DMS53 treated with DMSO at 0.1 percent for 48 hours (cell line): ENCODE measurements around the gene GRB7.
A peak's percentile ranks its signal among the peaks of the same experiment; 100 is the strongest.
"Not testable (repeated sequence)": the region's sequence is repeated elsewhere in the genome, so short reads cannot be mapped to it uniquely, and the experiment has no call there.

ENCODE experiments used
- DNase-seq: peaks from one replicate; lab custom pipeline; 2025; ENCODE audit not compliant: unreplicated experiment; lab: John Stamatoyannopoulos, UW

The GRB7 gene

DNA sequence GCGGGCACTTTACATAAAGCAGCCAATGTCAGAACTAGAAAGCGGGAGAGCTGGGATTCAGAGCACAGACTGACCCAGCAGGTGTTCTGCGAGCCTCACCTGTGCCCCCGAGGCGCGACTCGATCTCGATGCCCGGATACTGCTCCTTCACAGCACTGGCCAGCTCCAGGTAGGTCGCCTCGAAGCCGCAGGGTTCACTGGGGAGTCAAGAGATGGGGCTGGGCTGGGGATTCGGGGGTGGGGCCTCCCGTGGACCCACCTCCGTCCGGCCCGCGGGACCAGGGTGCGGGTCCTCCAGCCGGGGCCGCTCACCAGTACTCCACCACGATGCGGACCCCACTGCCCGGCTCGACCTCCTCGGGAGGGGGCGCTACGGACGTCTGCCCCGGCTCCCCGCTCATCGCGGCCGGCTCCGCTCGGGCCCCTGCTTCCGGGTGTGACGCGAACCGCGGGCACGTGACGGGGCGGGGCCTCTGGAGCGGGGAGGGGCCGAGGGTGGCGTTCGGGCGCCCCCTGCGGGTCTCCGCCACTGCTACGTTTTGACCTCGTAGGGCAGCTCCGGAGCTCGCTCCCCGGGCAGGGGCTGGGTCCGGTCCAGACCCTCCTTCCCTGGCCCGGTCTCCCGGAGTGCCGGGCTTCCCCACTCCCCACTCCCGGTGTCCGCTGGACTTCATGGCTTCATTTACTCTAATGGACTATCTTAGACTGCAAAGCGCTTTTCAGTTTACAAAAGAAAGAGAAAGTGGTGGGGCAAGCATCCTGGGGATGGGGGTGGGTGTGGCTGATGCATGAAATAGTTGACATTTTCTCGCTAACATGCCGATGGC, 7.4 kb upstream of the GRB7 start, which contains the start of gene MIEN1:
TSS of gene MIEN1 (minus strand) at position 438 of the 827 bp plus-strand sequence. CDS start at position 401, 37 bp downstream.
- DNase-seq = peak; percentile 53

GRCh38 chr17:39732586-39732985, 5.2 kb upstream of the GRB7 start:
- DNase-seq = no peak

DNA sequence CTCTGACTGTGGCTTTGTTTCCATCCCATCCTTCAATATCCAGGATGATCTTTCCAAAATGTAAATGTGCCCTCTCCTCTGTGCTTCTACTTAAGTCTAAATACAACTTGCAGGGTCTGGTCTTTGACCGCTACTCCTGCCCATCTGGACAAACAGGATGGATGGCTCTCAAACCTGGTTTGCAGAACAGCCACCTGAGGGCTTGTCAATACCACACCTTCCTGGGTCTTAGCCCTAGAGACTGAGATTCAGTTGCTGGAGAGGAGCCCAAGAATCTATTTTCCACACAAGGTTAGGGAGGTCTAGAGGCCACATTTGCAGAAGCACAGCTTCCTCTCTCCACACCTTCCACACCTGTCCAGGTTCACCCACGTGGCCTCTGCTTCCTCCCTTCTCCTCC, 1.9 kb upstream of the GRB7 start:
- no peak for DNase-seq

- DNase-seq = no peak
Observed at GRCh38 chr17:39736319-39737165, 1.2 kb upstream of the GRB7 start.

DNA sequence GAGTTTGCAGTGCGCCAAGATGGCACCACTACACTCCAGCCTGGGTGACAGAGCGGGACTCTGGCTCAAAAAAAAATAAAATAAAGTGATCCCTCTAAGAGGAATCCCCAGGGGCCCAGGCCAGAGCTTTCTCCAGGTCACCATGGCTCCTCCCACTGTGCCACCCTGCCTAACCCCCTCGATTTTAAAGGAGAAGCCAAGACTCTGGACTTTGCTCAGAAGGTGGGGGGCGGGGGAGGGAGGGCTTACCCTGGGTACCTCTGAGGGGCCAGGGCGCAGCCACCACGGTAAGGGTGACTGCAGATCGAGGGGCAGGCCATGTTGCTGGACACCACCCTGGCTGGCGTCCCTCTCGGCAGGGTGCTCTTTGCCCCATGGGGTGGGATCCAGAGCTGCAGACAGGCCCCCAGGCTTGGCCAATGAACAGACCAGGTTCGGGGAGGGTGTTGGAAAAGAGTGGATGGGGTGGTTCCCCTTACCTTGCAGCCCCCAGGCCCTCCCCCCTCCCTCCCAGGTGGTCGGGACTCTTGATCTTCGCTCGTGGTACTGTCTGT, 455 bp upstream of the GRB7 start:
- no peak for DNase-seq

- DNase-seq = peak; percentile 23
Observed at GRCh38 chr17:39738568-39738901, 797 bp downstream of the GRB7 start.

DNA sequence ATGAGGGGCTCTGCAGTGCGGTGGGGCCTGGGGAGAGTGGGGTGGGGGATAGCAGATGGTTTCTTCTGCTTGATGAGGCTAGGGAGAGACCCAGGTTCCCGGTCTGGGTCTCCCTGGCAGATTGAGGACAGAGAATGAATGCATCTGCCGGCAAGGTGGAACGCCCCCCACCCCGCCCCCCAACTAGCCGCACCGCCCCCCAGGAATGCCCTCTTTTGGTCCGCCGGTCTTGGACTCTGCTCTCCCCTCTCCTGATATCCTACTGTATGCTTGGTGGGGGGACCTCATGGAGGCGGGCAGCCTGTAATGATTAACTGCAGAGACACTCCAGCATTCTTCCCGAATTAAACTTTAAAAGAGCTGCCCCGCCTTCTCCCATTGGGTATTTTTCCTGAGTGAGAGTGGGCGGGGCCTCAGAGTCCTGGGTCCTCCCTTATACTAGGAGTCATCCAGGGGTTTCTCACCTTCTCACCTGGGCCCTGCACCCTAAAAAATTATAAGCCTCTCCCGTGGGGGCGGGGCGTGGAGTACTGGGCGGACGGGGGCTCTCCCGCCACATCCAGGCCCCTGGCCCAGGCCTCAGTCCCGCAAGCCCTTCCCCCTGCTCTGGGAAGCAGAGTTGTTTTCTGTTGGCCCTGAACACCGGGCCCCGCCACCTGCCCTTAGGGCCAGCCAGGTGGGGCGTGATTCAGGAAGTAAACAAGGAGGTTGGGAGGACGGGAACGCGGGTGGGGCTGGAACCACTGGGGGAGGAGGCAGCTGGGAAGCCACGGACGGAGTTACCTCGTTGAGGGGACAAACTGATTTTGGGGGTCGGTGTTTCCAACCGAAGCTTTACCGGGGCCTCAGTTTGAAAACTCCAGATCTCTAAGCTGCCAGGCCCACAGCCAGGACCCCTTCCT, 1.5 kb downstream of the GRB7 start:
- peak; percentile 77 for DNase-seq

GRCh38 chr17:39739885-39740356, 2.2 kb downstream of the GRB7 start:
- DNase-seq = no peak

DNA sequence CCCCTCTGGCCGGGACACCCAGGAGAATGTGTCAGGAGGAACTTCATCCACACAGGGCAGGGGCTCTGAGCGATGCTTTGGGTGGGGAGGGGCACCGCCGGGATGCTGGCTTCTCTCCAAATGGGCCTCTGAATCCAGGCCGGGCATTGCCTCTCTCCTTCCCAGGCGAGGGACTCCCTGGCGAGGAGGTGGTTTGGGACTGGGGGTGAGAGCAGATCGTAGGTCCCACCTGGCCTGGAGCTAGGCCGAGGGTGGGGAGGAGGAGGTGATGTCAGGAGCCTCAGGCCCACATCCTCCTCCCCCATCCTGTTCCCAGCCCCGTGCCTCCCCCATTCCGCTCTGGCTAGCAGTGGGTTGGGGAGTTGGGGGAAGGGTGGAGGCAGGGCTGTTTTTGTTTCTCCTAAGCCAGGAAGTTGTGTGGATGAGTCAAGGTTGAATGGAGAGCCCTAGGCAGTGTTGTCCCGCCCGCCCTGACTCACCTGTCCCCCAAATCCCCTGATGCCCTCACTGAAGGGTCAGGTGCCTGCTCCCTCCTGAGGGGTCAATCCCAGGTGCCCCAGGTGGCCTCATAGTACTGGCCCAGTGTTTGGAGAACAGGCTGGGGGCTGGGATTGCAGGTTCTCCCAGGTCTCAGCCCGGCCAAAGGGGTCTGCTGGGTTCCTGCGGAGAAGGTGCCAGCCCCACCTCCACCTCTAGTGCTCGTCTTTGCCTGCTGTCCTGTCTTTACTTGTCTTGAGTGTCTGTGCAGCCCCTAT, 2.8 kb downstream of the GRB7 start:
- DNase-seq = peak; percentile 16

- no peak for DNase-seq
Observed at GRCh38 chr17:39742126-39742855, 4.6 kb downstream of the GRB7 start.

- DNase-seq = no peak
Observed at GRCh38 chr17:39742856-39743436, 5.2 kb downstream of the GRB7 start.

GRCh38 chr17:39744075-39744835, 6.5 kb downstream of the GRB7 start:
- DNase-seq = no peak

GRCh38 chr17:39744836-39745215, 7.1 kb downstream of the GRB7 start:
- no peak for DNase-seq

DNA sequence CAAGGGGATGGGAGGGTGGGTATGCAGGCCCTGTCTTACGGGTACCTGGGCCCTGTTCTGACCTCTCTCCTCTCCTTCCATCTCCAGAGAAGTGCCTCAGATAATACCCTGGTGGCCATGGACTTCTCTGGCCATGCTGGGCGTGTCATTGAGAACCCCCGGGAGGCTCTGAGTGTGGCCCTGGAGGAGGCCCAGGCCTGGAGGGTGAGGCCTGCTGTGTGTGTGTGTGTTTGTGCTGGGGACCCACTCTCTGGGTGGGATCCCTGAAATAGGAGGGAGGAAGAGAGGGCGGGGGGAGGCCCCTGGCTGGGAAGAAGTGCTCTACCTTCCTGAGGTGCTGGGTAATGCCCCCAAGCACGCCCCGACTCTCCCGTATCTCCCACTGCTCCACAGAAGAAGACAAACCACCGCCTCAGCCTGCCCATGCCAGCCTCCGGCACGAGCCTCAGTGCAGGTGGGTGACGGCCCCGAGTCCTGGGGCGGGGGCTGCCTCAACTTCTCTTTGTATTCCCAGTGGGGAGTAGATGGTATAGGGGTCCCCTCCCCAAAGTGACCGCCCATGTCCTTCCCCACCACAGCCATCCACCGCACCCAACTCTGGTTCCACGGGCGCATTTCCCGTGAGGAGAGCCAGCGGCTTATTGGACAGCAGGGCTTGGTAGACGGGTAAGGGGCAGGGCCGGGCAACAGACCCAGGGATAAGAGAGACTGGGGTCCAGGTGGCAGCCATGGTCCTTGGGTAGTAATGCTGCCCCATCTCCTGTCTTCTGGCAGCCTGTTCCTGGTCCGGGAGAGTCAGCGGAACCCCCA, 7.8 kb downstream of the GRB7 start:
- no peak for DNase-seq

- DNase-seq = no peak
Observed at GRCh38 chr17:39746145-39746461, 8.4 kb downstream of the GRB7 start.

GRCh38 chr17:39747745-39748144, 10.0 kb downstream of the GRB7 start:
- no peak for DNase-seq

DNA sequence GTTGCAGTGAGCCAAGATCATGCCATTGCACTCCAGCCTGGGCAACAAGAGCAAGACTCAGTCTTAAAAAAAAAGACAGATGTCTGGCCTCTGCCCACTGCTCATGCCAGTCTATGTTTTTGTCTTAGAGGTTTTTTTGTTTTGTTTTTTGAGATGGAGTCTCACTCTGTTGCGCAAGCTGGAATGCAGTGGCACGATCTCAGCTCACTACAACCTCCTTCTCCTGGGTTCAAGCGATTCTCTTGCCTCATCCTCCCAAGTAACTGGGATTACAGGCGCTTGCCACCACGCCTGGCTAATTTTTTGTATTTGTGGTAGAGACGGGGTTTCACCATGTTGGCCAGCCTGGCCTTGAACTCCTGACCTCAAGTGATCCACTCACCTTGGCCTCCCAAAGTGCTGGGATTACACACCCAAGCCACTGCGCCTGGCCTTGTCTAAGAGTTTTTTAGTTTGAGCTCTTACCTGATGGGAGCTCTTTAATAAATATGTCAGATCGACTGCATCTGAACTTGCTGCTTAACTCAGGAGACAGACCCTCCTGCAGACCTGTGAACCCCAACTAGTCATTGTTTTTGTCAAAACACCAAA, 10.8 kb downstream of the GRB7 start:
- not testable (repeated sequence) for DNase-seq
